G401 (cell line): ENCODE measurements around the gene ZNF33A. TPM values are rescaled to one million over a fixed set of nuclear protein-coding genes. Genes with fewer than 3 reads are reported as not detected.
"Not testable (repeated sequence)": the region's sequence is repeated elsewhere in the genome, so short reads cannot be mapped to it uniquely, and the experiment has no call there.

Source experiments
- DNase-seq: peaks from one replicate; pipeline ENCODE4 v3.0.0-alpha.2; 2015; ENCODE audit warnings: low spot score
- in situ Hi-C: cut with HindIII; loops from 2 replicates; pipeline ENCODE4 v1.10.0; 2016; ENCODE audit warnings: low sequenced_read_pairs, mixed read lengths
- total RNA-seq: library from RNA; depleted of rRNA; stranded (reverse); fragments of >200 nt; shearing (Covaris generic); gene quantifications from 2 replicates; pipeline ENCODE4 v1.2.3, GENCODE V29; 2014

The ZNF33A gene
- total RNA-seq, 1 experiment from 2014 or later, result 12.2 TPM

DNA sequence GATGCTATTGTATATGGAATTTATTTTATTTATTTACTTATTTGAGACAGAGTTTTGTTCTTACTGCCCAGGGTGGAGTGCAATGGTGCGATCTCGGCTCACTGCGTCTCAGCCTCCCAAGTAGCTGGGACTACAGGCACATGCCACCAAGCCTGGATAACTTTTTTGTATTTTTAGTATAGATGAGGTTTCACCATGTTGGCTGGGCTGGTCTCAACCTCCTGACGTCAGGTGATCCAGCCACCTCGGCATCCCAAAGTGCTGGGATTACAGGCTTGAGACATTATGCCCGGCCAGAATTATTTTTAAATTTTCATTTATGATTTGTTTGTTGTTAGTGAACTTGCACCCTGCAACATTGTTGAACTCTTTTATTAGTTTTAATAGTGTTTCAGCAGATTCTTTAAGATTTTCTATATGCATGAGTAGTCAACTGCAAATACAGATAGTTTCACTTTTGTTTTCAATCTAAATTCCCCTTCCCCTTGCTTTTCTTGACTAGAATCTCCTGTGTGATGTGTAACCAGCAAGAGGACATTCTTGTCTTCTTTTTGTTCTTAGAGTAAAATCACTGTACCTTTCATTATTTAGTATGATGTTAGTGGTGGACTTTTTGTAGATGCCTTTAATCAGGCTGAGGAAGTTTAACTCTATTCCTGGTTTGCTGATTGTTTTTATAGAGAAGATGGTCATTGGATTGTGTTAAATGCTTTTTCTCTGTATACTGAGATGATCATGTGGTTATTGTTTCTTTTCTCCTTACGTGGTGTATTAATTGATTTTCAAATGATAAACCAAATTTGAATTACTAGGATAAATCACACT is 27.8 kb downstream of the ZNF33A start:
- in situ Hi-C loops, result no loop called here

DNA sequence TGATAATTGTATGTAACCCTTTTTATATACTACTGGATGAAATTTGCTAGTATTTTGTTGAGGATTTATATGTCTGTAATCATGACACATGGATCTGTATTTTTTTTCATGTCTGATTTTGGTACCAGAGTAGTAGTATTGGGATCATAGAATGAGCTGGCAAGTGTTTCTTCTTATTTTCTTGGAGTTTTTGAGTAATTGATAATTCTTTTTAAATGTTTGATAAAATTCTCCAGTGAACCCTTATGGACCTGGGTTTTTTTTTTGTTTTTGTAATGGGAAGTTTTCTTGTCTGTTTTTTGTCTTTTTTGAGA is 28.4 kb downstream of the ZNF33A start:
- in situ Hi-C loops, result no loop called here
- DNase-seq, result no peak

More for the DNA sequence above, 27.8 kb downstream of the ZNF33A start:
- DNase-seq, result no peak

DNA sequence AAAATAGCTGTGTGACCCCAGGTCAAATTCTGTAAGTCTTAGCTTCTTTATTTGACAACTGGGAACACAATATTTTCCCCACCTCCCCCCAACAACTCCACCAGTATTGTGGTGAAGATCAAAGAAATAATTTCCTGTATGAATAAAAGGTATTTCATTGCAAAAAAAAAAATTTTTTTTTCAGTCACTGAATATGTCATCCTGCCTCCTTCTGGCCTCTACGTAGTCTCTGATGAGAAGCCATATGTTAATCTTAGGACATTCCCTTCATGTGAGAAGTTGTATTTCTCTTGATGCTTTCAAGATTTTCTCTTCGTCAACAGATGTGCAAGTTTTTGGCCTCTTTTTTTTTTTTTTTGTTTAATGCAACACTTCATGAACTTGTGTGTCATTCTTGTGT is 33.0 kb downstream of the ZNF33A start:
- DNase-seq, result no peak
- in situ Hi-C loops, result no loop called here

DNA sequence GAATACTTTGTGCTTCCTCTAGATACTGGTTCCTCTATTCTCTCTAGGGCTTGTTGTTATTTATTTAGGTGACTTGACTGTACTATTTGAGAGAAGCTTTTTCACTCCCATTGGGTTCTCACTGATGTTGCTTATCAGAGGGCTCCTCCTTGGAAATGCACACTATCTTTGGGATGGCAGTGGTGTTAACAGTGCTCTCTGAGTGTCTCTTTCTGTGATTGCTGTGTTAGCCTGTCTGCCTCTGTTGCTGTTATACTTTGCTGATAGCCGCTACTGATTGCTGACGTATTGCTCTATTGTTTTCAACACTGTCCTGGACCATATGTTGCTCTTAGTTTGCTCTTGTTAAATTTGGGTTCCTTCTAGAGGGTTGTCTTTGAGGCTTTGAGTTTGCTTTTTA is 34.7 kb downstream of the ZNF33A start:
- DNase-seq, result no peak
- in situ Hi-C loops, result no loop called here

DNA sequence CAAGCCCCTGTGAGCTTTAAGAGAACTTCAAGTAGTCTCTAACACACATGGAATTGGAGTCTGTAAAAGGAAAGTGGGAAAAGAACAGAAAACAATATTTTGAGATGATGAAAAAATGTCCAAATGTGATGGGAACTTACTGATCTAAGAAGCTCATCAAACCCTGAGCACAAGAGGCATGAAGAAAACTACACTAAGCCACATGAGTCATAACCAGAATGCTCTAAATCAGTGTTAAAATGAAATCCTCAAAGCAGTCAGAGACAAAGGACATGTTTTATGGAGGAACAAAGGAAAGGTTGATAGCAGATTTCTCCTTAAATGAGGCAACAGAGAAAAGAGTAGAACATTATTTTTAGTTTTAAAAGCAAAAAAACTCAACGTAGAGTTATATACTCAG is 37.2 kb downstream of the ZNF33A start:
- in situ Hi-C loops, result no loop called here

DNA sequence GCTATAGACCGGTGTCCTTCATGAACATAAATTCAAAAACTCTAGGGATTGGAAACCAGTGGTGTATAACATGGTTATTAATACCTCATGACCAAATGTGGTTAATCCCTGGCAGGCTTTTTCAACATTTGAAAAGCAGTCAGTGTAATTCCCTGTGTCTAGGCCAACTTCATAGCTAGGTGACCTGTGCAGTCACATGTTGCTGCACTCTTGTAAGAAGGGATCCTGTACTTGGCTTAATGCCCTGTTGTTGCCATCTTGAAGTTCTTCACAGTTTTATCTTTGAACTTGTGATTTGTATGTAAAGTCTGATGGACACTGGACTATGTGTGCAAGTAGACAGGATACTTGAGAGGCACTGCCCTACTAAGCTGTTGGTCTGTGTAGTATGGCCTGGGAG is 39.7 kb downstream of the ZNF33A start:
- in situ Hi-C loops, result no loop called here
- no peak for DNase-seq

More for the DNA sequence above, 37.2 kb downstream of the ZNF33A start:
- DNase-seq, result no peak

DNA sequence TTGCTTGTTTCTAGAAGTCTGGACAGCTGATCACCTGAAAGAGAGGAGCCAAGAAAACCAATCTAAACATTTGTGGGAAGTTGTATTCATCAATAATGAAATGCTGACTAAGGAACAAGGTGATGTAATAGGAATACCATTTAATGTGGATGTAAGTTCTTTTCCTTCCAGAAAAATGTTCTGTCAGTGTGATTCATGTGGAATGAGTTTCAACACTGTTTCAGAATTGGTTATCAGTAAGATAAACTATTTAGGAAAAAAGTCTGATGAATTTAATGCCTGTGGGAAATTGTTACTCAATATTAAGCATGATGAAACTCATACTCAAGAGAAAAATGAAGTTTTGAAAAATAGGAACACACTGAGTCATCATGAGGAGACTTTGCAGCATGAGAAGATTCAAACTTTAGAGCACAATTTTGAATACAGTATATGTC is 43.9 kb downstream of the ZNF33A start:
- in situ Hi-C loops, result no loop called here

DNA sequence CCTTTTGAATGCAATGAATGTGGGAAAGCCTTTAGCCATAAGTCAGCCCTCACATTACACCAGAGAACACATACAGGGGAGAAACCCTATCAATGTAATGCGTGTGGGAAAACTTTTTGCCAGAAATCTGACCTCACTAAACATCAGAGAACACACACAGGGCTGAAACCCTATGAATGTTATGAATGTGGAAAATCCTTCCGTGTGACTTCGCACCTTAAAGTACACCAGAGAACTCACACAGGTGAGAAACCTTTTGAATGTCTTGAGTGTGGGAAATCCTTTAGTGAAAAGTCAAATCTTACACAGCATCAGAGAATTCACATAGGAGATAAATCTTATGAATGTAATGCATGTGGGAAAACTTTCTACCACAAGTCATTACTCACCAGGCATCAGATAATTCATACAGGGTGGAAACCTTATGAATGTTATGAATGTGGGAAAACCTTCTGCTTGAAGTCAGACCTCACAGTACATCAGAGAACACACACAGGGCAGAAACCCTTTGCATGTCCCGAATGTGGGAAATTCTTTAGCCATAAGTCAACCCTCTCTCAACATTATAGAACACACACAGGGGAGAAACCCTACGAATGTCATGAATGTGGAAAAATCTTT is 44.9 kb downstream of the ZNF33A start:
- in situ Hi-C loops, DNase-seq: not testable (repeated sequence)

More for the DNA sequence above, 43.9 kb downstream of the ZNF33A start:
- DNase-seq, result no peak

DNA sequence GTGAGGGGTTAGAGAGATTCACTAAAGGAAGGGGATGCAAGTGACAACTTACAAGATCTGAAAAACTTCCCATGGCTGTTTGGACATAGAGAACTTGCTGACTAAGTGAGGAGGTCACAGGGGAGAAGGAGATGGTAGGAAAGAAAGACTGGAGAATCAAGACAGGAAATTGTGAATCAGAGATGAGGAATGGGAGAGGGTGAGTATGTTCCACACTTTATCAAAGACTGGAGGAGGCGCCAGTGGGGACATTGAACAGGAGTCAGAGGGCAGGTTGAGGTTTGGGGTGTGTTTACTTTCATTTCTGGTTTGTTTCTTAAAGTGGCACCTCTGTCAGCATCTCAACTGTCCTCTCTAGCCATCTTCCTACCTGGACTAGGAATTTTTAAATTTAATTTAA is 59.2 kb downstream of the ZNF33A start:
- DNase-seq, in situ Hi-C loops: not testable (repeated sequence)

DNA sequence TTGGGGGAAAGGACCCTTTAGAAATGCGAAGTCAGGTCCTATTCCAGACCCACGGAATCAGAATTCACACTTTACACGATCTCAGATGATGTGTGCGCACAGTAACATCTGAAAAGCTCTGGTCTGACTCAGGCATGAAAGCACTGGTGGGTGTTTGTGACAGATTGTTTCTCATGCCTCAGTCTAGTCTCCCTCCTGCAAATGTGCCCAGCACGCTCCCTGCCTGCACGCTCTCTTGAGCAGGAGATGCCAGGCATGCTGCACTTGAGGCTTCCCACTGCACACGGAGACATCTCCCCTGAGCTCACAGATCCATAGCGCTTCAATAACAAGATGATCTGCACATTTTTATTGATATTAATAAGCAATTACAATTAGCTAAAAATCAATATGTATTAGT is 60.0 kb downstream of the ZNF33A start:
- in situ Hi-C loops, result no loop called here
- DNase-seq, result no peak

DNA sequence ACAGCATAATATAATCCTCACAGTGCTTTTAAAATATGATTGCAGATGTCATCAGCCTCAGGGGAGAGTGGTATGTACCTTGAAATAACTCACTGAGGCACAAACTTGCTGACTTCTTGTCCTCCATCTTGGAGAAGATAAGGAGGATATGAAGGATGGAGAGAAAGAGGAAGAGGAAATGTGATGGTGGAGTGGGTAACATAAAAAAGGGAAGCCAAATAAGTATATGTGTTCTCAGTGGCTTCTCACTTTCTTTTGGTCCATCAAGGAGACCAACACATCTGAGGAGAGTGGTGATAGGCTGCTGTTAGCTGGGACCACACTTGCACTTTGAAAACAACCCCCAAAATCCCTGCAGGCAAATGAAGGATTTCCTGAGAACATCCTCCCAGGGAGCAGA is 62.1 kb downstream of the ZNF33A start:
- in situ Hi-C loops, result no loop called here

DNA sequence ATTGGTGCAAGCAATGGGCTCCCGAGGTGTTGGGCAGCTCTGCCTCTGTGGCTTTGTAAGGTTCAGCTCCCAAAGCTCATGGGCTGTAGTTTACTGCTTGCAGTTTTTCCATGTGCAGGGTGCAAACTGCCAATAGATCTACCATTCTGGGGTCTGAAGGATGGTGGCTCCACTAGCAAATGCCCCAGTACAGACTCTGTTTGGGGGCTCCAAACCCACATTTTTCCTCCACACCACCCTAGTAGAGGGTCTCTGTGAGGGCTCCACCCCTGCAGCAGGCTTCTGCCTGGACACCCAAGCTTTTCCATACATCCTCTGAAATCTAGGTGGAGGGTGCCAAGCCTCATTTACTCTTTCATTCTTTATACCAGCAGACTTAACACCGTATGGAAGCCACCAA is 66.2 kb downstream of the ZNF33A start:
- DNase-seq, result no peak
- in situ Hi-C loops, result no loop called here

More for the DNA sequence above, 62.1 kb downstream of the ZNF33A start:
- DNase-seq, result no peak

DNA sequence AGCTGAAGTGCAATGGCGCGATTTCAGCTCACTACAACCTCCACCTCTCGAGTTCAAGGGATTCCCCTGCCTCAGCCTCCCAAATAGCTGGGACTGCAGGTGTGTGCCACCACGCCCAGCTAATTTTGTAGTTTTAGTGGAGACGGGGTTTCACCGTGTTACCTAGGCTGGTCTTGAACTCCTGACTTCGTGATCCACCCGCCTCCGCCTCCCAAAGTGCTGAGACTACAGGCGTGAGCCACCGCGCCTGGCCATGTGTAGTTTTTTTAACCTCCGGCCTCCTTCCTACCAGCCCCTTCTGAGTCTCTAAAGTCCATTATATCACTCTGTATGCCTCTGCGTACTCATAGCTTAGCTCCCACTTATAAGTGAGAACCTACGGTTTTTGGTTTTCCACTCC is 82.8 kb downstream of the ZNF33A start:
- in situ Hi-C loops, DNase-seq: not testable (repeated sequence)

DNA sequence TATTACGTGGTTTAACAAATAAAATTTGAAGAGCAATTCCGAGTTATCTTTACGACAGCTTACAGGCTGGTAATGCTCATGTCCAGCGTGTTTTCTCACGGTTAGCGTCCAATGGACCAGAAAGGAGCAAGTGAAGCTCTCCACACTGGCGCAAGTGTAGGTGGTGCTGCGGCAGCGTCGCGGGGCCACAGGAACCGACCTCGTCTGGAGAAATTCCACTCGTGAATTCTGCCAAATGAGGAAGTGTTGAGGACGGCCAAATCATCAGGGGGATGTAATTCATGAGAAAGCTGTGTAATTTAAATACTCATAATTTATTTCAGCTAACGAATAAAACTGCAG is 83.3 kb downstream of the ZNF33A start:
- in situ Hi-C loops, result no loop called here
- DNase-seq, result no peak

DNA sequence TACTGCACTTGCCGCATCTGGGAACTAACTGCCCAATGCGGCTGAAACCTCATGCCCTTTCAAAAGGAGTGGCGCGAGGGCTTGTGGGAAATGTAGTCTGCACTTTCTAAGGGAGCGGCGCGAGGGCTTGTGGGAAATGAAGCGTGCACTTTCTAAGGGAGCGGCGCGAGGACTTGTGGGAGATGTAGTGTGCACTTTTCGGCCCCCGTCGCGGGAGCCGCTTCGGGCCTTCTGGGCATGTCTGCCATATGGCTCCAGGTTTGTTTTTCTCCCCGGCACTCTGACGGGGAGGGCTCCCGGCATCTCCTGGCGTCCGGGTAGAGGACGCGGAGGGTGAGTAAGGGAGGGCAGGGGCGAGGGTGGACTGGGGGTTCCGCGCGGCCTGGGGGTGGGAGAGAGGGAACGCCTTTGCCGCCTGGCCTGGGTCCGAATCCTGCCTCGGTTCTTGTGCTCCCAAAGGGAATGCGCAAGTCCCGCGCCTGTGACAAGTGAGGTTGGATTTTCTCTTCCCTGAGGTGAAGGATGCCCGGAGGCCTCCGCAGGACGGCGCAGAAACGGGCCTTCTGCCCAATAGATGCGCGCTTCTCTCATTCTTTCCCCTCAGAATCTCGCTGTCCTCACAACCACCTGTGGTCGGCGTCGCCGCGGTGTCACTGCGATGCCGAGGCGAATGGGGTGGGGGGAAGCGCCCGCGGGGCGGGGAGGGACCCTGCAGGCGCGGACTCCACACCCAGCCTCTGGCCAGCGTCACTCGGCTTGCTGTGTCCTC is 83.9 kb downstream of the ZNF33A start, which contains the start of gene ZNF37A:
TSS of gene ZNF37A (plus strand) at position 180 of the 769 bp plus-strand sequence. CDS start 2,281 bp downstream, outside the sequence.
- in situ Hi-C loops, result no loop called here
- DNase-seq, result peak; percentile 98

DNA sequence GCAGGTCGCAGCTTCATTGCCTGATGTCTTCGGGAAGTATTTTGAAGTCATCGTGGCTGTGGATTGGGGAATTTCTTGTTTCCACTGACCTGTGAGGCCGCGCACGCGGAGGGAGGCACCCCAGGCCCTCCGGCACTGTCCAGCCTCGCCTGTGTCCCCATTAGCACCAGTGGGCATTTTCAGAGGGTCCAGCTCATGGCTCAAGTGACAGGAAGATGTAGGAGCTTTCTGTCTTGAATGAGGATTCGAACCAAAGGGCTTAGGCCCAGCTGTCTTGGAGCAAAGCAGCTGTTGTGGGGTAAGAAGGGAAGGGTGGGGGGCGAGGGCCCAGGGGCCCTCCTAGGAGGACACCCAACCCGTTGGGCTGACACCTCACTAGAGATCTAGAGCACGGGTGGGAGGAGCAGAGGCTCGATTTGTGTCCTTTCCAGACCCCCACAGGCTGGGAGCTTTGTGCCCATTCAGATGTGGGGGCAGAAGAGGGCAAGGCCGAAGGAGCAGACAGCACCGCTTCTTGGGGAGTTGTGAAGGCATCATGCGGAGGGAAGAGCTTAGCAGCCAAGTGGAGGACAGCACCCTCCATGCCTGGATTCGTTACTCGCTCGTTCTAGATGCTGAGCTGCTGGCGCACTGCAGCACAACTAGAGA is 84.6 kb downstream of the ZNF33A start:
- in situ Hi-C loops, result no loop called here
- DNase-seq, result no peak

DNA sequence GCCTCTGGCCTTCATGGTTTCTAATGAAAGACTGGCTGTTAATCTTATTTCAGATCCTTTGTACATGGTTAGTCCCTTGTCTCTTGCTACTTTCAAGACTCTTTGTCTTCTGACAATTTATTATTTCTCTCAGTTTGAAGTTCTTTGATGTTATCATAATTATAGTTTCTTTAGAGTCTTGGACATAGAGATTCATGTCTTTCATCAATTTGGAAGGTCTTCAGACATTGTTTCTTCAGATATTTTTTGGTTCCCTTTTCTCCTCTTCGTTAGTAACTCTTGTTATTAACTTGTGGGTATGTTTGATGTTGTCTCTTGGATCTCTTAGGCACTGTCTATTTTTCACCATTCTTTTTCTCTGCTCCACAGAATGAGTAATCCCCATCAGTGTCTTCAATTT is 92.4 kb downstream of the ZNF33A start:
- in situ Hi-C loops, result no loop called here

DNA sequence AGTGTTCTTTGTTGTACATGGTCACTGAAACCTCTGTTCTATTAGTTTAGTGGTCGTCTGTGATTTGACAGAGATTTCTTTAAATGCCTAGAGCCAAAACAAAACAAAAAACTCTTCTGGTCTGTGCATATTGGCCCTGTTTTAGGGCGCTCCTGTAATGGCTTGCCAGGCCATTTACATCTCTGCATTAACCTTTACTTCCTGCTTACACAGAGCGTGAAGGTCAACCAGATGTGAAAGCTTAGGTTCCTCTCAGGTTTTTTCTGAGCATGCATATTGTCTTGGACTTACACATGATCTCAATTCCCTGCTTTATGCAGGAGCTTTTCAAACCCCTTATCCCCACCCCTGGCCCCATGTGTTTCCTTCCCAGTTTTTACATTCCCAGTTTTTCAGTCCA is 93.3 kb downstream of the ZNF33A start:
- no peak for DNase-seq
- in situ Hi-C loops, result no loop called here

More for the DNA sequence above, 92.4 kb downstream of the ZNF33A start:
- DNase-seq, result no peak

DNA sequence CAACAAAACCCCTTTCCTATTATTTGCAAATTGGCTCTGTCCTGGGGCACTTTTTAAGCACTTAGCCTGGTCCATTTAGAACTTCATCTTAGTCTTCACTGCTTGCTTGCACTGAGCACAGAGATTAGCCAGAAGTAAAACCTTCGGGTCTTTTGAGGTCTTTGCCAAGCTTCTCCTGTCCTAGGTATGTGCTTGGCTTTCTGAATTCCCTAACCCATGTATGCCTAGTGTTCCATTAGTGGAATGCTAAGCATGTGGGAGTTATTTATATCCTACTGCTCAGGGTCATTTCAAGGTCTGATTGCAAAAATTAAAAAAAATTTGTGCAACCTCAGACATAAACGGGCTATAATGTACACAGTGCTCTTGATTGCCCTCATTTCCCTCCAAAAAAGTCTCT is 101.7 kb downstream of the ZNF33A start:
- DNase-seq, result no peak
- in situ Hi-C loops, result no loop called here
